A673 (cell line): ENCODE measurements around the gene RNF180. TPM values are rescaled to one million over a fixed set of nuclear protein-coding genes. Genes with fewer than 3 reads are reported as not detected.
"Not testable (repeated sequence)": the region's sequence is repeated elsewhere in the genome, so short reads cannot be mapped to it uniquely, and the experiment has no call there.

Experiments
- BruUV-seq: library from RNA; stranded (reverse); fragments of 400-500 nt; replicated peaks from 2 replicates; lab custom pipeline; 2021; lab: Mats Ljungman, UMichigan
- CTCF ChIA-PET: fragments of 300-600 bp; sonication (Branson Sonifier 250); formaldehyde crosslinking; loops from one replicate; lab custom pipeline; 2022; ENCODE audit warnings: antibody characterized with exemption; lab: Charles Lee
- POLR2A ChIA-PET: fragments of 300-600 bp; sonication (Branson Sonifier 250); formaldehyde crosslinking; loops from one replicate; lab custom pipeline; 2022; ENCODE audit warnings: antibody characterized with exemption; ENCODE audit not compliant: low non-redundant PET; lab: Charles Lee
- DNase-seq: peaks from one replicate; pipeline ENCODE4 v3.0.0-alpha.2; 2015; ENCODE audit warnings: low spot score
- H3K27ac ChIP-seq: fragments of 200-600 bp; sonication (generic); 2 replicates; pipeline ENCODE4 v1.5.1; 2016; ENCODE audit warnings: mixed run types, low read depth, mild to moderate bottlenecking, mixed read lengths, antibody characterized with exemption, low read length; ENCODE audit not compliant: poor library complexity, severe bottlenecking
- H3K27me3 ChIP-seq: fragments of 200-600 bp; sonication (generic); replicated peaks from 2 replicates; pipeline ENCODE4 v1.6.1; 2017; ENCODE audit warnings: mixed run types, low read depth, mild to moderate bottlenecking, mixed read lengths, antibody characterized with exemption, low read length; ENCODE audit not compliant: insufficient read depth, poor library complexity
- H3K36me3 ChIP-seq: fragments of 200-600 bp; sonication (generic); 2 replicates; pipeline ENCODE4 v1.6.1; 2016; ENCODE audit warnings: mixed run types, mild to moderate bottlenecking, mixed read lengths, antibody characterized with exemption, low read length; ENCODE audit not compliant: insufficient read depth, poor library complexity, severe bottlenecking
- H3K4me1 ChIP-seq: fragments of 200-600 bp; sonication (generic); 2 replicates; pipeline ENCODE4 v1.6.1; 2017; ENCODE audit warnings: mixed run types, mild to moderate bottlenecking, mixed read lengths, antibody characterized with exemption, low read length; ENCODE audit not compliant: insufficient read depth, poor library complexity, severe bottlenecking
- H3K4me3 ChIP-seq: fragments of 200-600 bp; sonication (generic); 2 replicates; pipeline ENCODE4 v1.5.1; 2016; ENCODE audit warnings: low read depth, mixed run types, mild to moderate bottlenecking, mixed read lengths, low read length; ENCODE audit not compliant: poor library complexity, severe bottlenecking
- H3K9me3 ChIP-seq: fragments of 200-600 bp; sonication (generic); 2 replicates; pipeline ENCODE4 v1.6.1; 2016; ENCODE audit warnings: mixed run types, low read depth, mild to moderate bottlenecking, mixed read lengths, antibody characterized with exemption, low read length; ENCODE audit not compliant: poor library complexity, severe bottlenecking
- EZH2 ChIP-seq: fragments of 200-600 bp; sonication (generic); IDR thresholded peaks from 2 replicates; pipeline ENCODE4 v1.6.1; 2017; ENCODE audit warnings: borderline replicate concordance, low read depth, mild to moderate bottlenecking, mixed read lengths, antibody characterized with exemption, low read length; ENCODE audit not compliant: poor library complexity, severe bottlenecking
- intact Hi-C: fragments of 100-400 bp; cut with micrococcal nuclease; formaldehyde crosslinking; loops from one replicate; pipeline ENCODE4 v1.10.0; 2022; ENCODE audit not compliant: unreplicated experiment
- total RNA-seq: library from RNA; stranded (reverse); gene quantifications from 2 replicates; pipeline ENCODE4 v1.2.3, GENCODE V29; 2021
- TF ChIP-seq, protein P1 (sequence below): fragments of 300-800, 200-600 bp; sonication (generic); conservative IDR thresholded peaks from 2 replicates; pipeline ENCODE4 v1.5.1; 2017; ENCODE audit warnings: low read depth, mild to moderate bottlenecking, antibody characterized with exemption, low read length, moderate library complexity, mixed read lengths

RNF180 gene
- total RNA-seq, 1 experiment from 2014 or later = 0.67 TPM

DNA sequence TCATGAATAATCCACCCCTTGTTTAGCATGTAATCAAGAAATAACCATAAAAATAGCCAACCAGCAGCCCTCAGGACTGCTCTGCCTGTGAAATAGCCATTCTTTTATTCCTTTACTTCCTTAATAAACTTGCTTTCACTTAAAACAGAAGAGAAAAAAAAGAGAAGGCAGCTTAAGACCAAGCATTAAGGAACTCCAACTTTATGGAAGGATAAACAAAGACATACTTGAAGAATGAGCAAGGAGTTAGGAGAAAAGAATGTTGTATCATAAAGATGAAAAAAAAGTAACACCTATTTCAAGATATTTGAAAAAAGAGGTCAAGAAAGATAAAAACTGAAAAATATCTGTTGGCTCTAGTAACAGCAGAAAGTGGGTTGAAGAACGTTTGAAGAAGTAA, 107.6 kb downstream of the RNF180 start:
- BruUV-seq = no TSS peak
- POLR2A ChIA-PET = no interaction called here
- Histone ChIP-seq H3K4me3 (no peak overlapping the region), H3K27me3 (no peaks in the 10 kb centered on the region), H3K4me1 (no peaks in the 10 kb centered on the region), H3K9me3 (no peaks in the 10 kb centered on the region), H3K27ac (no peak overlapping the region), H3K36me3 (no peaks in the 10 kb centered on the region)
- intact Hi-C loops = no loop called here
- no peak for DNase-seq
- CTCF ChIA-PET = no interaction called here
- TF ChIP-seq, protein P1, sequence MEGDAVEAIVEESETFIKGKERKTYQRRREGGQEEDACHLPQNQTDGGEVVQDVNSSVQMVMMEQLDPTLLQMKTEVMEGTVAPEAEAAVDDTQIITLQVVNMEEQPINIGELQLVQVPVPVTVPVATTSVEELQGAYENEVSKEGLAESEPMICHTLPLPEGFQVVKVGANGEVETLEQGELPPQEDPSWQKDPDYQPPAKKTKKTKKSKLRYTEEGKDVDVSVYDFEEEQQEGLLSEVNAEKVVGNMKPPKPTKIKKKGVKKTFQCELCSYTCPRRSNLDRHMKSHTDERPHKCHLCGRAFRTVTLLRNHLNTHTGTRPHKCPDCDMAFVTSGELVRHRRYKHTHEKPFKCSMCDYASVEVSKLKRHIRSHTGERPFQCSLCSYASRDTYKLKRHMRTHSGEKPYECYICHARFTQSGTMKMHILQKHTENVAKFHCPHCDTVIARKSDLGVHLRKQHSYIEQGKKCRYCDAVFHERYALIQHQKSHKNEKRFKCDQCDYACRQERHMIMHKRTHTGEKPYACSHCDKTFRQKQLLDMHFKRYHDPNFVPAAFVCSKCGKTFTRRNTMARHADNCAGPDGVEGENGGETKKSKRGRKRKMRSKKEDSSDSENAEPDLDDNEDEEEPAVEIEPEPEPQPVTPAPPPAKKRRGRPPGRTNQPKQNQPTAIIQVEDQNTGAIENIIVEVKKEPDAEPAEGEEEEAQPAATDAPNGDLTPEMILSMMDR = no peak
- no peak for TF ChIP-seq EZH2

DNA sequence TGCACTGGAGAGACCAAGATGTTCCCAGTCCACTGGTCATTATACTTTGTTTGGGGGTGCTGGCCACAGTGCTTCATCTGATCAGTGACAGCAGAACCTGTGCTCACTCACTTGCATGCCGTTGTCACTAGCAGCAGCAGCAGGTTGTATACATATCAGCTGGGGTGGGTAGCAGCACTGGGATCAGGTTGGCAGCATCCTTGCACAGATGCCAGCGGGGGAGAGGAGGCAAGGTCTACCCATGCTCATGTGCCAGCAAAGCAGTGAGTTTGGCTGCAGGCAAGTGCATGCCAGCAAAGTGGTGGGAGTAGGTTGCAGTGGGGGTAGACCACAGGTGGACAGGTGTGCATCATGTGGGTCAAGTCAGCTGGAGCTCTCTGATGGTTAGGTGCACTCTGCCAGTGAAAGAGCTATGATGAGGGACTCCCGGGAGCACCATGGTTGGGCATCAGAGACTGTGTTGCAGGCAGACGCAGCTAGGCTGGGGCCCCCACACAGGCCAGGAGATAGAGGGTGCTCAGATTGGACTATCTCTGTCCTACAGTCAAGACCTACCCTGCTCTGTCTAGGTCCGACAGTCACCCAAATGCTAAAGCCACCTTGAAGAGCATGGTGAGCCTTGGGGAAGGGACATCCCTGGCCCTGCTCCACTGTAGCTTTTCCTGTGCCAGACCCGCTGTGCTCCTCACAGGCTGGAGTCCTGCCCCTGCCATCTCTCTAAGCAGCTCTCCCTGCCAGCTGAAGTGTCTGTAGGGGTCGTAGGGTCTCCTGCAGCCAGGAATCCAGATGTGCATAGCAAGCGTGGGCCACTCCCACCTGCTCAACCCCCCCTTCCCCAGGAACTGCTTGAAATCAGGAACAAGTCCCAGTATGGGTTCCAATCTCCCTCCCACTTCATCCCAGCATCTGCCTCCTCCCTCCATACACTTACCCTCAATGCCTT, 119.8 kb downstream of the RNF180 start:
- no peaks in the 10 kb centered on the region for H3K9me3 ChIP-seq
- H3K4me3 ChIP-seq = no peak overlapping the region
- BruUV-seq = no TSS peak
- H3K27me3 ChIP-seq = no peaks in the 10 kb centered on the region
- intact Hi-C loops = no loop called here
- no peaks in the 10 kb centered on the region for H3K36me3 ChIP-seq
- no peaks in the 10 kb centered on the region for H3K4me1 ChIP-seq
- TF ChIP-seq, protein P1 = no peak
- no peak for TF ChIP-seq EZH2
- no peak overlapping the region for H3K27ac ChIP-seq
- ChIA-PET POLR2A (no interaction called here), CTCF (no interaction called here)
- no peak for DNase-seq

DNA sequence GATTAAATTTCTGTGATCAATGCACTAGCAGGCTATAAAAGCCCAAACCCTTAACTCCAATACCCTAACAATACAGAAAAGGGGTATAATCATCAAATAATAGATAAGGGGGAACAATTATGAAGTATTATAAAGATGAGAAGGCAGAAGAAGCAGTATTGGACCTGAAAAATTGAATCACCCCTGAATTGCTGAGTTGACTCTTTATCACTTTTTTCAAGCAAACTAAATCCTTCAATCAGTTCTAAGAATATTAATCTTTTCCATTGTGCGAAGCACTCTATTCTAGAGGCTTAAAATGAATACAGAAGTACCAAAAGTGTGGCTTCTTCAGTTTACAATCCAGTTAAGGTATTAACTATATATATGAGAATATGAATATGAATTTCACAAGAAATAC, 120.7 kb downstream of the RNF180 start:
- no peak overlapping the region for H3K27ac ChIP-seq
- no peaks in the 10 kb centered on the region for H3K27me3 ChIP-seq
- CTCF ChIA-PET = no interaction called here
- POLR2A ChIA-PET = no interaction called here
- no peaks in the 10 kb centered on the region for H3K4me1 ChIP-seq
- no peaks in the 10 kb centered on the region for H3K9me3 ChIP-seq
- H3K4me3 ChIP-seq = no peak overlapping the region
- H3K36me3 ChIP-seq = no peaks in the 10 kb centered on the region
- no peak for DNase-seq
- TF ChIP-seq, protein P1 = no peak
- no peak for TF ChIP-seq EZH2
- intact Hi-C loops = no loop called here
- BruUV-seq = no TSS peak

DNA sequence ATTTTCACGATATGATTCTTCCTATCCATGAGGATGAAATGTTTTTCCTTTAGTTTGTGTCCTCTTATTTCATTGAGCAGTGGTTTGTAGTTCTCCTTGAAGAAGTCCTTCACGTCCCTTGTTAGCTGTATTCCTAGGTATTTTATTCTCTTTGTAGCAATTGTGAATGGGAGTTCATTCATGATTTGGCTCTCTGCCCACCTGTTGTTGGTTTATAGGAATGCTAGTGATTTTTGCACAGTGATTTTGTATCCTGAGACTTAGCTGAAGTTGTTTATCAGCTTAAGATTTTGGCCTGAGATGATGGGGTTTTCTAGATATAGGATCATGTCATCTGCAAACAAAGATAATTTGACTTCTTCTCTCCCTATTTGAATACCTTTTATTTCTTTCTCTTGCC, 122.9 kb downstream of the RNF180 start:
- intact Hi-C loops, CTCF ChIA-PET, BruUV-seq: not testable (repeated sequence)

More for the DNA sequence above, 122.9 kb downstream of the RNF180 start:
- DNase-seq, H3K27ac ChIP-seq, H3K4me3 ChIP-seq, H3K9me3 ChIP-seq, H3K4me1 ChIP-seq, H3K36me3 ChIP-seq, POLR2A ChIA-PET, H3K27me3 ChIP-seq: not testable (repeated sequence)
